ENCODE data around the gene PTPRG.

The PTPRG gene

GRCh38 chr3:62238003-62238402 lies 676.6 kb downstream of the PTPRG start:
- Histone ChIP-seq H3K27me3 (replicated peaks; ENCODE audit: control insufficient read depth, insufficient read depth, low read length) (no peaks in the 10 kb centered on the region; the same call in 1 of the 2 replicates), H3K4me3 (replicated peaks; ENCODE audit: low read depth, low read length) (no peak overlapping the region), H3K36me3 (ENCODE audit: control insufficient read depth, insufficient read depth, low read length) (no peaks in the 10 kb centered on the region)
- DNase-seq (ENCODE audit: extremely low read depth, insufficient read length): peak; percentile 35
- TF ChIP-seq, protein P1, sequence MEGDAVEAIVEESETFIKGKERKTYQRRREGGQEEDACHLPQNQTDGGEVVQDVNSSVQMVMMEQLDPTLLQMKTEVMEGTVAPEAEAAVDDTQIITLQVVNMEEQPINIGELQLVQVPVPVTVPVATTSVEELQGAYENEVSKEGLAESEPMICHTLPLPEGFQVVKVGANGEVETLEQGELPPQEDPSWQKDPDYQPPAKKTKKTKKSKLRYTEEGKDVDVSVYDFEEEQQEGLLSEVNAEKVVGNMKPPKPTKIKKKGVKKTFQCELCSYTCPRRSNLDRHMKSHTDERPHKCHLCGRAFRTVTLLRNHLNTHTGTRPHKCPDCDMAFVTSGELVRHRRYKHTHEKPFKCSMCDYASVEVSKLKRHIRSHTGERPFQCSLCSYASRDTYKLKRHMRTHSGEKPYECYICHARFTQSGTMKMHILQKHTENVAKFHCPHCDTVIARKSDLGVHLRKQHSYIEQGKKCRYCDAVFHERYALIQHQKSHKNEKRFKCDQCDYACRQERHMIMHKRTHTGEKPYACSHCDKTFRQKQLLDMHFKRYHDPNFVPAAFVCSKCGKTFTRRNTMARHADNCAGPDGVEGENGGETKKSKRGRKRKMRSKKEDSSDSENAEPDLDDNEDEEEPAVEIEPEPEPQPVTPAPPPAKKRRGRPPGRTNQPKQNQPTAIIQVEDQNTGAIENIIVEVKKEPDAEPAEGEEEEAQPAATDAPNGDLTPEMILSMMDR (IDR thresholded peaks at IDR 0.05; ENCODE audit: insufficient read depth, low read length, poor library complexity, severe bottlenecking): no peak

DNA sequence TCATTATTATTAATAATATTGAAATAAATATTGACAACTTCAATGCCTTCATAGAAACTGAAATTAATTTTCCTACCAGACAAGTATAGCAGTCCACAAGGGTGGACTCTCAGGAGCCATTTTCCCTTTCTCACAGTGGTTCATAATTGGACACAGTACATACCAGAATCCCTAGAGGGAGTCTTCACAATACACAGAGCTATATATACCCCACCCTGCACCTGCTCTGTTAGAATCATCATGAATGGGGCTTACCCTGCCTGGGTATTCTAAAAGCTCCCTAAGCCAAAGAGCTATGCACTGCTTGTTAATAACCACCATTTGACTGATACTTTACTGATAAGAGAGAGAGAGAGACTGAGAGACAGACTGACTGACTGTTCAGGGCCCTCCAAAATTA lies 677.1 kb downstream of the PTPRG start:
- Histone ChIP-seq H3K36me3 (ENCODE audit: control insufficient read depth, insufficient read depth, low read length) (no peaks in the 10 kb centered on the region), H3K4me3 (replicated peaks; ENCODE audit: low read depth, low read length) (no peak overlapping the region), H3K27me3 (replicated peaks; ENCODE audit: control insufficient read depth, insufficient read depth, low read length) (no peaks in the 10 kb centered on the region; the same call in 1 of the 2 replicates)
- peak; percentile 20 for DNase-seq (ENCODE audit: extremely low read depth, insufficient read length)
- TF ChIP-seq, protein P1 (IDR thresholded peaks at IDR 0.05; ENCODE audit: insufficient read depth, low read length, poor library complexity, severe bottlenecking): no peak

DNA sequence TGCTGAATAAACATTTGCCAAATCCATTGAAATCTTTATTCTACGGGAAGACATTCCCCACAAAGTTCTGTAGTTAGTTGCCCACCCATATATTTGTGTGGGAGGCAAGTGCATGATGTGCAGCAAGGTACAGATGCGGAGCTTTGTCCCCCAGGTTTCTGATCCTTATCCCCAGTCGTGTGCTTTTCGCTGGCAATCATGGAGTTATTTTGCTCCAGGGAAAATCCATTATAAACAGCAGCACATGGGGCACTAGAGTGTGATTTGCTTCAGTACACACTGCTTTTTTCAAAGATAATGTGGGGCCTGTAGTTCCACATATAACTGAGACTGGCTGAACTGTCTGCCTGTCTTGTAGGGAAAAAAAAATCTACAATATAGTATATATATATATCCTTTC lies 679.9 kb downstream of the PTPRG start:
- no peak for DNase-seq (ENCODE audit: extremely low read depth, insufficient read length)
- H3K36me3 ChIP-seq (ENCODE audit: control insufficient read depth, insufficient read depth, low read length): no peaks in the 10 kb centered on the region
- TF ChIP-seq, protein P1 (IDR thresholded peaks at IDR 0.05; ENCODE audit: insufficient read depth, low read length, poor library complexity, severe bottlenecking): no peak
- no peak overlapping the region for H3K4me3 ChIP-seq (replicated peaks; ENCODE audit: low read depth, low read length)
- H3K27me3 ChIP-seq (replicated peaks; ENCODE audit: control insufficient read depth, insufficient read depth, low read length): no peaks in the 10 kb centered on the region; the same call in 1 of the 2 replicates

DNA sequence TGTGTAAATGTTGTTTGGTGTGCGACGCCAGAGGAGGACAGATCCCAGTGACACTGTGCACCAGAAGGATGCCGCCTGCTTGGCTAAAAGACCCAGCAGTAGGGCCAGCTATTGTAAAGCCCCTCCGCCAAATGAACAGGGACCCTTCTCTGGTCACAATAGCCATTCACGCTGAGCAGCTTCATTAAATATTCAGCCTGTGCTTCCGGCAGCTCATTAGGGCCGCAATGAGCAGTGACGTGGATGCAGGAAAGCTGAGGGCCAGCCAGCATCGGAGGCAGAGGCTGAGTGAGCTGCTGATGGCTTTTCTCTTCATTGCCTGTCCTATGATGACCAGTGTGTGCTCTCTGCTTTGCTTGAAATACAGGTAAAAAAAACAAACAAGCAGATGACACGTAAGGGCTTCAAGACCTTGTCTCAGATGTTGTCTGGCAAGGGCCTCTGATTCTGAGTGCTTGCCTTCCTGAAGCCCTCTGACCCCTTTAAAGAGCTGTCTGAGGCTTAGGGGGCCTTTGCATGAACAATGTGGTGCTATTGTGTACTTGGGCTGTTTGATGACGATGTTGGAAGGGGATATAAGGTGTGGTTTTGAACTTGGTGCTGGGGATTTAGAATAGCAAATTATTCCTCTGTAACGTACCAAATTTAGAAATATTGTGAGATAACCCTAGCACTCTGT lies 681.6 kb downstream of the PTPRG start:
- no peak for DNase-seq (ENCODE audit: extremely low read depth, insufficient read length)
- Histone ChIP-seq H3K36me3 (ENCODE audit: control insufficient read depth, insufficient read depth, low read length) (no peaks in the 10 kb centered on the region), H3K4me3 (replicated peaks; ENCODE audit: low read depth, low read length) (no peak overlapping the region), H3K27me3 (replicated peaks; ENCODE audit: control insufficient read depth, insufficient read depth, low read length) (no peaks in the 10 kb centered on the region; the same call in 1 of the 2 replicates)
- TF ChIP-seq, protein P1 (IDR thresholded peaks at IDR 0.05; ENCODE audit: insufficient read depth, low read length, poor library complexity, severe bottlenecking): no peak

GRCh38 chr3:62246094-62246493 lies 684.7 kb downstream of the PTPRG start:
- H3K27me3 ChIP-seq (replicated peaks; ENCODE audit: control insufficient read depth, insufficient read depth, low read length): no peaks in the 10 kb centered on the region
- H3K36me3 ChIP-seq (ENCODE audit: control insufficient read depth, insufficient read depth, low read length): no peaks in the 10 kb centered on the region
- TF ChIP-seq, protein P1 (IDR thresholded peaks at IDR 0.05; ENCODE audit: insufficient read depth, low read length, poor library complexity, severe bottlenecking): no peak
- H3K4me3 ChIP-seq (replicated peaks; ENCODE audit: low read depth, low read length): no peak overlapping the region
- DNase-seq (ENCODE audit: extremely low read depth, insufficient read length): no peak
